T1000 (cell line): Measurements from ENCODE around the gene TMEM176B.
A peak's percentile ranks its signal among the peaks of the same experiment; 100 is the strongest.
"Not testable (repeated sequence)": the region's sequence is repeated elsewhere in the genome, so short reads cannot be mapped to it uniquely, and the experiment has no call there.

Experiments used
- DNase-seq: peaks from one replicate; lab custom pipeline; 2025; ENCODE audit warnings: mixed read lengths; lab: John Stamatoyannopoulos, UW

The TMEM176B gene

DNA sequence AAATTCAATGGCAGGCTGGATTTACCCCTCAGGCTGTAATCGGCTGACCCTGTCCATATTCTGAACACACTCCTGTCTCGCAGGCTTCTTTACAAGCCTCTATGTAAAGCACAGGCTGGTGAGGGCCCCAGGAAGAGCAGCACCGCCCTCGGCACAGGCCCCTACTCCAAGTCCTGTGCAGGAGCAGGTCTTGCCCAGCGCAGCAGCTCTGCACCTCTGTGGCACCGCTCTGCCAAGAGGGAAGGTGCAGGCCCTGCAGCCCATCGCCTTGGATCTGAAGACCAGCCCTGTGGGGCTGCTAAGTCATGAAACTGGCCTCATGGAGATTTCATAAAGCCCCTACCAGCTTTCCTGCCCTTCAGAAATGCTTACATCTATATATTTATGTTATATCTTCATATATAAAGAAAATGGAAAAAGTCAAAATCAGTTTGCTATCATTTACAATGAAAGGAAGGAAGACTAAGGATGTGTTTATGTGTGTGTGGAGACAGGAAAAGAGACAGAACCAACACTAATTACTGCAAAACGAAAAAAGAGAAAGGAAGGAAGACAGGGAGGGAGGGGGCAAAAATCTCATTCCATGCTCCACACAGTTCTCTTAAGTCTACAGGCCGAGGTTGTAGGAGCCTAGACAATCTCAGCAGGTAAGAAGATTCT lies 9.6 kb downstream of the TMEM176B start:
- DNase-seq: no peak

DNA sequence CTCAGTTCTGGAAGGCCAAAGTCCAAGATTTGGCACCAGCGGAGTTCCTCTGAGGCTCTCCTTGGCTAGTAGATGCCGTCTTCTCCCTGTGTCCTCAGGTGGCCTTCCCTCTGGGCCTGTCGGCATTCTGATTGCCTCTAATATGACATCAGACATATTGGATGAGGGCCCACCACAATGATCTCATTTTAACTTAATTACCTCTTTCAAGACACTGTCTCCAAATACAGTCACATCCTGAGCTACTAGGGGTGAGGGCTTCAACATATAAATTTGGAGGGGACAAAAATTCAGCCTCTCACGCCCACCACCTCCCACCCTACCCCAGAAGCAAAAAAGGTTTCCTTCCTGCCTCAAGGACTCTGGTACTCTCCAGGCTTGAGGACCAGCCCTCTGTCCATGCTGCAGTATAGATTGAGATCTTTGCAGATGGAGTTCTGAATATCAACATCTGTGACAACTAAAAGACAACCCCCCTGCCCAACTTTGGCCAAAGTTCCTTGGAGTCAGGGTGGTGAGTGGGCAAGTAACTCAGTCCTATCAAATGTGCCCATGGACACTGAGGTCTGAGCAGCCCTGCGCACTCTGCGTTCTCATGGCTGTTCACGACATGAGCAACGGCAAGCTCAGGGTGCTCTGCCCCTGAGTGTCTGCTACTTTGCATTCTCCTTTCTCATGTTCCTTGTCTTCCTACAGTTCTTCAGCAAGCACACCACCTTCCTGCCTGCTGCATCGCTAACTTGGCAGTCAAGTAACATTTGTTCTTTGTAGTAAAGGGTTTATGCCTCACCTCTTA lies 11.5 kb downstream of the TMEM176B start:
- DNase-seq: no peak

DNA sequence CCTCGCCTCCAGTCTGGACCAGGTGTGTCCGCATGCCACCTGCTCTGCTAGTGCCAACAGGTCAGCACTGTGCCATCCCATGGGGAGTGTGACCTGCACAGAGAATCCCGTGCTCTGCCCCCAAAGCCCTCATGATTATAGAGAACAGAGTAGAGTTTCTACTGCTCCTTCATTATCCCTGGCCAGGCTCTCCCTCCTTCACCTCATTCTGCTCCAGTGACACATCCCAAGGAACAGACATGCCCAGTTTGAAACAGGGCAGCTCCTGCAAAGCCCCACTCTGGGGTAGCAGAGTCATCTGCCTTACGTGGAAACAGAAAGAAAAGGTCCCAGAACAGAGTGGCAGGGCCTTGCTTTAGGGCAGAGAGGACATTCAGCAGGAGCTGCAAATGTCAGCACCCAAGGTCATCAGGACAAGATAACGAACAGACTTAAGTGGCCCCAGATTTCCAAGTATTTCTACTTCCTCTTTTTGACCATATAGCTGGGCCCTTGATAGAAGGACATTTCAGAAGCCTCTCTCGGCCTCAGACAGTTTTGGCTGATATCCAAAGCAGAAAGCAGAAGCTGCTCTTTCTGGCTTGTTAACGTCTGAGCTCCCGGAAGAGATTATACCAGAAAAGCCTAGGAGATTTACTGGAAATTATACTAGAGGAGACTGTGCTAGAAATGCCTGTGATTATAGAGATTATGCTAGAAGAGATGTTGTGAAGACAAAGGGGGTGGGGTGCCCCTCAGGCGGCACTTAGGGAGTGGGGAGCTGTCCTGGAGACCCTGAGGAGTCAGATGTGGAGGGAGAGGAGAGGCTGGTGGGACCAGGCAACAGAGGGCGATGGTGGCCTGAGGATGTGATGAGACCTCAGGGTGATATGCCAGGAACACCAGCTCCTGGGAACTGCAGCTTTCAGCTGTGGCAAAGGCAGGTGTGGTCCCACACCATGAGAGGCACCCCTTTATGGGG lies 12.6 kb downstream of the TMEM176B start:
- no peak for DNase-seq

DNA sequence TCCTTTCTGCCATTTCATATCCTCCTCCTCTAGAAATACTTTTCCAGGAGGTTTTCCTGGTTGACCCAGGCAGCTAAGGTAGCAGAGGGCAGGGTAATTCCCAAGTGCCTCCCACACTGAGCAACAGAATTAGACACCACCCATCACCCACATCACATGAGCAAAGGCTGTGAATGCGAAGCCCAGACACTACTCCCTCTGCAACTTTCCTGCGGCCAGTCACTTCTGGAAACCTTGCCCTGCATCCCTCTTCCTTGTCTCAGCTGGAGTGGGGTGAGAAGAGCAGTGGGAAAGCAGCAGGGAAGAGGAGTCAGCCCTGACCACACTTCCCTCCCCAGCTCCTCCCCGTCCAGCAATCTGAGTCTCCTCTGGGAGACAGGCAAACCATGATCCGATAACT lies 15.2 kb downstream of the TMEM176B start:
- no peak for DNase-seq

DNA sequence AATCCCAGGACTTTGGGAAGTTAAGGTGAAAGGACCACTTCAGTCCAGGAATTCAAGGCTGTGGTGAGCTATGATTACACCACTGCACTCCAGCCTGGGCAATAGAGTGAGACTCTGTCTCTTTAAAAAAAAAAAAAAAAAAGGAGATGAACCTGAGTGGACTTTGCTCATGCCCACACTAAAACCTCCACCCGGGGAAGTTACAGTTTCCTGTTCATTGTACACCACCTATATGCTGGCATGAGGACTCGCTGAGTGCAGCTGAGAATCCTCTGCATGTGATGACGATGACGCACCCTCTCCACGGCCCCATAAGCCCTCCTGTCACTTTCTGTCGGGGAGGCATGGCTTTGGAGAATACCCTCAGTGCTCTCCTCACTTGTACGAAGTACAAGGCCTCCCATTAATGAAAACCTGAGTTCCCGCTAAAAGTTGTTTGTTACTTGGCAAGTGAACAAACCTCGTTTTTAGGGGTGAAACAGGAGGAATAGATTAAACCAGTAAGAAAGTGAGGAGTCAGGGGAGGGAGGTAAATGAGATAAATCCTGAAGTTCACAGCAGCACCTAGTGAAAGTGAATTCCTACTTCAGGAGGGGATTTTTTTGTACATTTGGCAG lies 15.9 kb downstream of the TMEM176B start:
- no peak for DNase-seq

DNA sequence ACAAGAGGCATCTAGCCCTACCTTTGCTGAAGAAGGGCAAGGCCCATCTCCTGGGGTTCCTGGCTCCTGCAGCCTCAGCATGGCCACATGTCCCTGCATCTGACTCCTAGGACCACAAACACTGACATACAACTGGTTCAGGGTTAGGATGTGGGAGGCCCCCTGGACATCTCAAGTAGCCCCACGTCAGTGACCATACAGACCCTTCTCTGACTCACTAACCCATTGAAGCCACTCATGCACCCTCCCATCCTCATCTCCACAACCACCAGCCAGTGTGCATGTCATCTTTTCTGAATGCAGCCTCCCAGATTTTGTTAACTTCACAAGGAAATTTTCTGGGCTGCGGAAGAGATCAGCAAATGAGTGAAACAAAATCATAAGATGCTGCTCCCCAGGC lies 18.2 kb downstream of the TMEM176B start:
- no peak for DNase-seq

DNA sequence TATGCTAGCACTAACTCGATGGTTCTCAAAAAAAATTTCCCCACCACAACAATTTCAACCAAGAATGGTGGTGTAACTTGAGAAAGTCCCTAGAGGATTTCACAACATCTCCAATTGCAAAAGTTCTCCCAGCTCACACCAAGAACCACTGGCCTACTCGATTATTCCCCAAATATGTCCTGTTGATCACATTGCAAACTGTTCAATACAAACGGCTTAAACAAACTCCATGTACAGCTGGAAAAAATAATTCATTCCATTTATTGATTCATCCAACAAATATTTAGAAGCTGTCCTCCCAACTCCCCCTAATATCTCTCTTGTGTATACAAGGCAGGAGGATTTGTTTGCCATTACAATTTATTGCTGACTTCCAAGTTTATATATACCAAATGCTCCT lies 19.1 kb downstream of the TMEM176B start:
- no peak for DNase-seq

DNA sequence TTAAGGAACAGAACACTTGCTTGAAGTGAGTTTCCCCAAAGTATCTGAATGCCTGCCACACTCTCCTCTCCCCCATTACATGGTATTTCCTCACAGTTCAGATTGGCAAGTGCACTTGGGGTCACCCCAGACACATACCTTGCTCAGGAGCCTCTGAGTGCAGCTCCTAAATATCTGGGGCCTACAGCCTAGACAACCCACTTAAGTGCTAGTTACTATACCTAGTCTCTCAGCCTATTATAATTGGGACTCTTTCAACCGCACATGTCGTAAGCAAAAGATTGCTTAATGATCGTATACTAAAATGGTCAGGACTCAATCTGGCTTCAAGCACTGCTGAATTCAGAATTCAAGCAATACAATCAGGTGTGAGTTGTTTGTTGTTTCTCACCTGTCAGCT lies 19.9 kb downstream of the TMEM176B start:
- DNase-seq: no peak

DNA sequence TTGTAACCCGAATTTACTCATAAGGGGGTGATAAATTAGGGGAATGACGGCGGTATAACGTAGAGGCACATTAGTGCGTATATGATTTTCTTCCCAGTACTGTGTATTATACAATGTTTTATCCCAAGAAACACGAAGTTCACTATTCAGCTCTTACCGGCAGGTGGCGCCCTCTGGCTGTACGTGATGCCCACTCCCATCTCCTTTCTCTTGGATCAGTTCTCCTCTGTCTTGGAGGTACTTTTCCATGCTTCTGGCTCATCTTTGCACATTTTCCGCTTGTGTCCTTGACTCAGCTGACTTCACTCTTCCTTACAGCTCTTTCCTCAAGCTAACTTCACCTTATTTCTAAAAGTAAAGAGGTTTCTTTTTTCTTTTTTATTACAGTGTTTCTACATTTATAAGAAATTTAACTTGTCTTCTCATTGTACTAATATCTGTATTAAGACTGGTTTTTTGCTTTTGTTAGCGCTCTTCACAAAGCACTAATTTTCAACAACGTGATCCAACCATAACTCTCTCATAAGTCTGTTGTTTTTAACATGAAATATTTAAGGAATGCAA lies 21.3 kb downstream of the TMEM176B start:
- DNase-seq: peak; percentile 54

DNA sequence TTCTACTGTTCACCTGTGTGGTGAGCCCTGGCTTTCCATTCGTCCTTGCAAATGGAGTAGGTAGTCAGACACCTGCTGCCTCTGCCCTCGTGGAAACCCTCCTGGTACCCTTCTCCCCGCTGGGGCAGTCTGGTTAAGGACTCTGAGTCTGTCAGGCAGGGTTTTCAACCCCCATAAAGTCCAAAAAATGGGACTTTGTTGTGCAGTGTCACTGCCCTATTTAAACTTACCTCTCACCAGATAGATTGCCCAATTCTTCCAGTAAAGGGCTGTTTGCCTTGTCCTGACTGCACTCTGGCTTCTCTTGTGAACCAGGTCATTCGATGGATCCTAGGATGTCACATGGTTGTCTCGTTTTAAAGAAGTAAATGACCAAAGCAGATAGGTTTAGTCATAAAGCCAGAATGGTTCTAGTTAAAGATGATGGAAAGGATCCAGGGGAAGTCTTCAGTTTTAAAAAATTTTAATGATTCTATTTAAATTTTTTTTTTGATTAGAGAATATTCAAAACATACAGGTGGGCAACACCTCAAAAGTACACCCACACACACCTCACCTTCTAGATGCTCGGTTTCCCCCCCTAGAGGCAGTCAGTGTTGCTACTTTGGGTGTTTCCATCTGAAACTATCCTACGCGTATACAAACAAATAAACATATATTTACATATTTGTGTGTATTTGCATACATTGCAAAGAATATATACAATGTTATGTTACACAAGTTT lies 22.0 kb downstream of the TMEM176B start:
- no peak for DNase-seq

DNA sequence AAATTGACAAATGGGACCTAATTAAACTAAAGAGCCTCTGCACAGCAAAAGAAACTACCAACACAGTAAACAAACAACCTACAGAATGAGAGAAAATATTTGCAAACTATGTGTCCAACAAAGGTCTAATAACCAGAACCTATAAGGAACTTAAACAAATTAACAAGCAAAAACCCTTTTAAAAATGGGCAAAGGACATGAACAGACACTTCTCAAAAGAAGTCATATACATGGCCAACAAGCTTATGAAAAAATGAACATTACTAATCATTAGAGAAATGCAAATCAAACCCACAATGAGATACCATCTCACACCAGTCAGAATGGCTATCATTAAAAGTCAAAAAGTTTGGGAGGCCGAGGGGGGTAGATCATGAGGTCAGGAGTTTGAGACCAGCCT lies 26.0 kb downstream of the TMEM176B start:
- DNase-seq: not testable (repeated sequence)

DNA sequence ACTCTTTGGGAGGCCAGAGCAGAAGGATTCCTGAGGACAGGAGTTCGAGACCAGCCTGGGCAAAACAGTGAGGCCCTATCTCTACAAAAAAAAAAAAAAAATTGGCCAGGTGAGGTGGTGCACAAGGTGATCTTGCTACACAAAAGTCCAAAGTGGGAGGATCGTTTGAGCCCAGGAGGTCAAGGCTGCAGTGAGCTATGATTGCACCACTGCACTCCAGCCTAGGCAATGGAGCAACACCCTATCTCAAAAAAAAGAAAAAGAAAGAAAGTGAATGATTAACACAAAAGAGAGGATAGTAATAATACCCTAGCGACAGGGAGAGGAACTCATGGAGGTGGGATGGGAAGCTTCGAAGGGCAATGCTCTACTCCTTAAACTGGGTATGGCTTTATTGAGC lies 30.4 kb downstream of the TMEM176B start:
- DNase-seq: no peak

DNA sequence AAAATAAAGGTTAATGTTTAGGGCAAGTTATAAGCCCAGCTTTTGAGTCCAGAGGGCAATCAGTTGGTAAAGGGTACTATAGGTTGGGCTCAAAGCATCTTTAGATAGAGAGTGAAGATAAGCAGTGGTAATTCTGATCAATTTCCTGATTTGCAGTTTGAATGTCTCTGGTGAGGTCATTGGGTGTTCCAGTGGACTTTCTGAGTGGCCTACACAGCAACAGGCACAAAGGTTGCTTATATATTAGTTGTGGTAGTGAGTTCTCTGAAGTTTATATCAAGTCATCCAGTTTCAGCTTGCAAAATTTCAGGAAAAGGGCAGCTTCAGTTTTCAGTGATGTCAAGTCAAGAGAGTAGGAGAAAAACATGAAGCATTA lies 33.8 kb downstream of the TMEM176B start:
- DNase-seq: no peak

DNA sequence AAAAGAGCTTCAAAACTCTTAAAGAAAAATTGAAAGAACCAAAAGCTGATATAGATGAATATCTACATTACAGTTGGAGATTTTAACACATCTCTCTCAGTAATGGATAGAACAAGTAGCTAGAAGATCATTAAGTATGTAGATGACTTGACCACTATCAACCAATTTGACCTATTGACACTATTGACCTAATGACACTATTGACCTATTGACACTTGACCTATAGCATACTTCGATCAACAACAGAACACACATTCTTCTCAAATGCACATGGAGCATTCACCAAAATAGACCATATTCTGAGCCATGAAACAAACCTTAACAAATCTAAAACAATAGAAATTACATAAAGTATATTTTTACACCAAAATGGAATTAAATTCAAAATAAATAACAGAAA lies 40.7 kb downstream of the TMEM176B start:
- no peak for DNase-seq

DNA sequence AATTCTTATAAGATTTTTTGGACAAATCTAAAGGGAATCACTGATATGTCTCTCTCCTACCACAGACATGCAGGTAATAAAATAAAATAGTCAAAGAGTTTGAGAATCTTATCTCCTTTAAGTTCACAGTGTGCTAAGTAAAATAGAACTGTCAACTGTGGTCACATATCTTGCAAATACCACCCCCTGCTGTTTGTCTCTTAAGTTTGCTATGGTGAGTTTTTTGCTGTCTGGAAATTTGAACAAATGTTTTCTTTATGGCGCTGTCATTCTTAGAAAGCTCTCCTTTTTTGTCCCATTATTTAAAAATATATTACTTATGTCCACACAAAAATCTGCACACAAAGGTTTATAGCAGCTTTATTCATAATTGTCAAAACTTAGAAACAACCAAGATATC lies 43.3 kb downstream of the TMEM176B start:
- no peak for DNase-seq

DNA sequence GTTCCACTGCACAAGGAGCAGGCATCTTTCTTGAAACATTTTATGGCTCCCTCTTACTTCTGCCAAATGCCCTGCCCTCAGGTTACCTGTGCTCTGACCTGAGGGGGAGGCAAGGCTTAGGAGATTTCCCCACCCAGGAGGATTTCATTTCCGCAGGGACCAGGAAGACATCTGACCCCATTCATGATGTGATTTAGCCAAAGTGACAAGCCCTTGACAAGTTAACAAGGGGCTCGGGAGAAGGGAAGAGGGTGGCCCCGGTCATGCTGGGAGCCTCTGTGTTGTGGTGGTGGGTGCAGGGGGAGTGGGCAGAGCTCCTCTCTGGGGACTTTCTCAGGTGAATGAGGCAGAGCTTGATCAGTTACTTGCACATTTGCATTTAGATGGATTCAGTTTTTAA lies 44.0 kb downstream of the TMEM176B start:
- DNase-seq: no peak

DNA sequence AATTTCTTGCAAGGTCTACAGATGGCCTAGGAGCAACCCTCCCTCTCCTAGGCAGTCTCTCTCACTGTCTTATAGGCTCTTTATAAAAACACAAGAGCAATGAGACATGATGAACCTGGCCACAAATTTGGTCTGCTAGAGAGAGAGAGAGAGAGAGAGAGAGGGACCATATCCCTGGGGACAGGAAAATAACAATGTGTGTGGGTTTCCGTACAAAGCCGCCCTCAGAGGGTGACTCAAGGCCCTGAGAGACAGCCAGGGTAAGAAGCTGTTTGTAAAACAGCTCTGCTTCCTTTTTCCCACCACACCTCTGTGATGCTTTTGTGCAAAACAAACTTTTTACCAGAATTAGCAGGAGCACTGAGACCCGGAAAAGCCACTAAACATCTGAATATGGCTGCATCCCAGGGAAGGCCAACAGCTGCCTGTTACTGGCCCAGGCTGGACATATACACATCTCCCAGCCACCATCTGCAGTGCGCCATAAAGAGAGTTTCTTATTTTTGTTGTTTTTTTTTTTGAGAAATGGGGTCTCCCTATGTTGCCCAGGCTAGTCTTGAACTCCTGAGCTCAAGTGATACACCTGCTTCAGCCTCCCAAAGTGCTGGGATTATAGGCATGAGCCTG lies 44.6 kb downstream of the TMEM176B start:
- no peak for DNase-seq

DNA sequence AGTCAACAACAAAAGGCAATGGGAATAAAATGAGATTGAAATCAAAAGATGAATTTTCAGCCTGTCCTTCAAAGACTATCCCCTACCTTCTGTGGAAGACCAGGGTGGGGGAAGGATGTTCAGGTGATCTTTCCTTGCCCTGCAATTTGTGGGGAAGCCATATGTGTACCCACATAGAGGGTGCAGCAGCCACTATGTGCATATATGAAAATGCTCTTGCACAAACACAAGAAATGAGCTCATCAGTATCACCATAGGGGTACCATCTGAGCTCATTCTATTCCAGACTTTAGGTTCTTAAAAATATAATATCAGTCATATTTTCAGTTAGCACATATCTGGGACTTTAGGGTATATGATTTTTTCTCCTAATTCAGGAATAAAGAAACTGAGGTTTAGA lies 45.2 kb downstream of the TMEM176B start:
- DNase-seq: no peak

DNA sequence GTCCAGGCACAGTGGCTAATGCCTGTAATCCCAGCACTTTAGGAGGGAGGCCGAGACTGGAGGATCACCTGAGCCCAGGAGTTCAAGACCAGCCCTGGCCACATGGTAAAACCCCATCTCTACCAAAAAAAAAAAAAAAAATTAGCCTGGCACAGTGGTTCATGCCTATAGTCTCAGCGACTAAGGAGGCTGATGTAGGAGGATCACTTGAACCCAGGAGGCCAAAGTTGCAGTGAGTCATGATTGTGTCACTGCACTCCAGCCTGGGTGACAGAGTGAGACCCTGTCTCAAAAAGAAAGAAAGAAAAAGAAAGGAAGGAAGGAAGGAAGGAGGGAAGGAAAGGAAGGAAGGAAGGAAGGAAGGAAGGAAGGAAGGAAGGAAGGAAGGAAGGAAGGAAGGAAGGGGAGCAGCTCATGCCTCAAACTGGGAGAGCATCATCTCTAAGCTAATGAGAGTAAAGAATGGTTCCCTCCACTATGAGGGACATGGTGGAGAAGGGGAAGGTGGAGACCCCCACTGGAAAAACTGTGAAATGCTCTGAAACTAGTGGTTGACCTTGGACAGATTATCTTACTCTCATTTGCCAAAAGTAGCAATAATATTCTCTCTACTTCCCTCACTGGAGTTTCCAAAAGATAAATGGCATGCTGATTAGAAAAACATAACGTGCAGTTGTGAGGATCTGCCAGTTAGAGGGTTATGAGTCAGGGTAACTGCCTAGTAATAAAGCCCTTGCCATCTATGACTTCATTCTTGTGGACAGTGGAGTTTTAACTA lies 46.1 kb downstream of the TMEM176B start:
- DNase-seq: no peak

DNA sequence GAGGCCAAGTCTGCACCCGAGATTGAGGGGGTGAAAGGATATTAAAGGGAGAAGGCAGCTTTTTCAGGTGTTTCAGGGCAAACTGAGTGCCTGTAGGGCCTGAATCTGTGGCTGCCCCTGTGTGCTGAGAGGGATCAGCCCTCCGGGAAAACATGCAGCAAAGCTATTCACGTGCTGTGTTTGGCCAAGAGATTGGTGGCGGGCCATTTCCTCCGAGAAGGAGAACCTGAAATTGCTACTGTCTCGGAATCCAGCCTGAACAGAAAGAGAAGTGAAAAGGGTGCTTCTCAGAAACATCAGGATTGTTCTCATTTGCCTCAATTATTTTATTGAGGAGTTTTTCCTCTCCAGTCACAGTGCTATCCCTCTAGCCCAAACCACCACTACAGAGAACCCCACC lies 46.9 kb downstream of the TMEM176B start:
- no peak for DNase-seq
